ENCODE measurements around the gene ANKUB1. TPM values are rescaled to one million over a fixed set of nuclear protein-coding genes. Genes with fewer than 3 reads are reported as not detected.
A peak's percentile ranks its signal among the peaks of the same experiment; 100 is the strongest.

ANKUB1 gene
- total RNA-seq, 1 experiment from 2014 or later, result not detected

DNA sequence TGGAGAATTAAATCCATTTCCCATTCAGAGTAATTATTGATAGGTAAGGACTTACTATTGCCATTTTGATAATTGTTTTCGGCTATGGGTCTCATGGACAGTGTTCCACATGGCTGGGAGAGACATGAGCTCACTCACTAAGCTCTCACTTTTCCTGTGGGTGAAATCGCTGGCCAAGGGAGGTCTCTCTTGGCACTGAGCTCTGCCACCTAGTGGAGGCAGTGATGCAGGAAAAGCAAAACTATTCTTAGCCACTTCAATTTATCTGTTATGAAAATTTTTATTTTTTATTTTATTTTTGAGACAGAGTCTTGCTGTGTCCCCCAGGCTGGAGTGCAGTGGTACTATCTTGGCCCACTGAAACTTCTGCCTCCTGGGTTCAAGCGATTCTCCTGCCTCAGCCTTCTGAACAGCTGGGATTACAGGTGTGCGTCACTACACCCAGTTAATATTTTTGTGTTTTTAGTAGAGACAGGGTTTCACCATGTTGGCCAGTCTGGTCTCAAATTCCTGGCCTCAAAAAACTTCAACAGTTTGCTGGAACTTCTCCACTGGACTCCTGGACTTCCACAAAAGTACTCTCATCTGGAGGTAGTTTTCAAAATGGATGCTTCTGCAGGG, 16.0 kb upstream of the ANKUB1 start (continued):
- TF ChIP-seq, protein P1, sequence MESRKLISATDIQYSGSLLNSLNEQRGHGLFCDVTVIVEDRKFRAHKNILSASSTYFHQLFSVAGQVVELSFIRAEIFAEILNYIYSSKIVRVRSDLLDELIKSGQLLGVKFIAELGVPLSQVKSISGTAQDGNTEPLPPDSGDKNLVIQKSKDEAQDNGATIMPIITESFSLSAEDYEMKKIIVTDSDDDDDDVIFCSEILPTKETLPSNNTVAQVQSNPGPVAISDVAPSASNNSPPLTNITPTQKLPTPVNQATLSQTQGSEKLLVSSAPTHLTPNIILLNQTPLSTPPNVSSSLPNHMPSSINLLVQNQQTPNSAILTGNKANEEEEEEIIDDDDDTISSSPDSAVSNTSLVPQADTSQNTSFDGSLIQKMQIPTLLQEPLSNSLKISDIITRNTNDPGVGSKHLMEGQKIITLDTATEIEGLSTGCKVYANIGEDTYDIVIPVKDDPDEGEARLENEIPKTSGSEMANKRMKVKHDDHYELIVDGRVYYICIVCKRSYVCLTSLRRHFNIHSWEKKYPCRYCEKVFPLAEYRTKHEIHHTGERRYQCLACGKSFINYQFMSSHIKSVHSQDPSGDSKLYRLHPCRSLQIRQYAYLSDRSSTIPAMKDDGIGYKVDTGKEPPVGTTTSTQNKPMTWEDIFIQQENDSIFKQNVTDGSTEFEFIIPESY (IDR thresholded peaks at IDR 0.05; ENCODE audit: extremely low read depth, insufficient replicate concordance, low read length), result no peak
- TF ChIP-seq RAD21 (IDR thresholded peaks at IDR 0.05; ENCODE audit: low read depth), result peak; percentile 74

DNA sequence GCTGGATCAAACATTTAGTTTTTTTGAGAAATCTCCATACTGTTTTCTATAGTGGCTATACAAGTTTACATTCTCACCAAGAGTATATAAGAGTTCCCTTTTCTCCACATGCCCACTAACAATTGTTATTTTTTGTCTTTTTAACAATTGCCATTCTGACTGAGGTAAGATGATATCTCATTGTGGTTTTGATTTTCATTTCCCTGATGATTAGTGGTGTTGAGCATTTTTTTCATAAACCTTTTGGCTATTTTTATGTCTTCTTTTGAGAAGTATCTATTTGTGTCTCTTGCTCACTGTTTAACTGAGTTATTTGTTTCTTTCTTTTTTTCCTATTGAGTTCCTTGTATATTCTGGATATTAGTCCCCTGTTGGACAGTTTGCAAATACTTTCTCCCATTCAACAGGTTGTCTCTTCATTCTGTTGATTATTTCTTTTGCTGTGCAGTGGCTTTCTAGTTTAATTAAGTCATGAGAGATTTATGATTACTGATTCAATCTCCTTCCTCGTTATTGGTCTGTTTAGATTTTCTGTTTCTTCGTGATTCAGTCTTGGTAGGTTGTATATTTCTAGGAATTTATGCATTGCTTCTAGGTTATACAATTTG, 13.9 kb upstream of the ANKUB1 start:
- no TSS peak for BruUV-seq (replicated peaks)
- Histone ChIP-seq H3K36me3 (ENCODE audit: control insufficient read depth in 1 of 2, insufficient read depth in 2 of 2, low read length in 2 of 2) (no peaks in the 10 kb centered on the region), H3K4me3 (replicated peaks in 1 of 2; ENCODE audit: low read depth in 1 of 2, low read length in 2 of 2) (no peak overlapping the region), H4K20me1 (ENCODE audit: insufficient read depth) (no peaks in the 10 kb centered on the region), H2AFZ (ENCODE audit: low read depth, low read length, poor library complexity, severe bottlenecking) (peak overlapping the region; percentile 4), H3K79me2 (ENCODE audit: insufficient read depth, low read length) (no peaks in the 10 kb centered on the region), H3K9me2 (ENCODE audit: insufficient read depth) (no peaks in the 10 kb centered on the region), H3K4me2 (ENCODE audit: low read length) (no peak overlapping the region), H3K27ac (ENCODE audit: low read depth, low read length) (no peak overlapping the region), H3K4me1 (ENCODE audit: control insufficient read depth in 1 of 2, insufficient read depth in 2 of 2, low read length in 2 of 2) (peaks cover 8 to 28% of the 10 kb centered on the region in 2 experiments; a peak in 3 of 4 replicates), H3K9me3 (ENCODE audit: control insufficient read depth in 1 of 2, insufficient read depth in 1 of 2, low read depth in 1 of 2, low read length in 2 of 2) (no peaks in the 10 kb centered on the region), H3K27me3 (ENCODE audit: insufficient read depth, low read length) (no peaks in the 10 kb centered on the region), H3K9ac (ENCODE audit: low read length) (no peak overlapping the region)
- ChIA-PET CTCF (no interaction called here), RAD21 (ENCODE audit: low non-redundant PET in 1 of 2, low total read pairs in 2 of 2, uncharacterized antibody in 2 of 2, unreplicated experiment in 2 of 2) (no interaction called here), POLR2A (no interaction called here)
- TF ChIP-seq, protein P1 (IDR thresholded peaks at IDR 0.05; ENCODE audit: extremely low read depth, insufficient replicate concordance, low read length), result no peak
- TF ChIP-seq SRF (IDR thresholded peaks at IDR 0.05; ENCODE audit: low read depth) (no peak), ZFX (IDR thresholded peaks at IDR 0.05) (no peak), YY1 (IDR thresholded peaks at IDR 0.05; ENCODE audit: extremely low read depth, insufficient replicate concordance, low read depth, low read length) (no peak), EGR1 (IDR thresholded peaks at IDR 0.05; ENCODE audit: low read depth) (no peak), SIN3A (IDR thresholded peaks at IDR 0.05; ENCODE audit: low read depth) (no peak), TCF7L2 (IDR thresholded peaks at IDR 0.05; ENCODE audit: borderline replicate concordance, extremely low read depth, insufficient read depth, insufficient read length) (no peak), EZH2 (IDR thresholded peaks at IDR 0.05) (no peak), JUND (IDR thresholded peaks at IDR 0.05) (no peak), CEBPB (IDR thresholded peaks at IDR 0.05; ENCODE audit: low read depth) (no peak), RAD21 (IDR thresholded peaks at IDR 0.05; ENCODE audit: low read depth) (no peak)
- TF ChIP-seq, protein P2, sequence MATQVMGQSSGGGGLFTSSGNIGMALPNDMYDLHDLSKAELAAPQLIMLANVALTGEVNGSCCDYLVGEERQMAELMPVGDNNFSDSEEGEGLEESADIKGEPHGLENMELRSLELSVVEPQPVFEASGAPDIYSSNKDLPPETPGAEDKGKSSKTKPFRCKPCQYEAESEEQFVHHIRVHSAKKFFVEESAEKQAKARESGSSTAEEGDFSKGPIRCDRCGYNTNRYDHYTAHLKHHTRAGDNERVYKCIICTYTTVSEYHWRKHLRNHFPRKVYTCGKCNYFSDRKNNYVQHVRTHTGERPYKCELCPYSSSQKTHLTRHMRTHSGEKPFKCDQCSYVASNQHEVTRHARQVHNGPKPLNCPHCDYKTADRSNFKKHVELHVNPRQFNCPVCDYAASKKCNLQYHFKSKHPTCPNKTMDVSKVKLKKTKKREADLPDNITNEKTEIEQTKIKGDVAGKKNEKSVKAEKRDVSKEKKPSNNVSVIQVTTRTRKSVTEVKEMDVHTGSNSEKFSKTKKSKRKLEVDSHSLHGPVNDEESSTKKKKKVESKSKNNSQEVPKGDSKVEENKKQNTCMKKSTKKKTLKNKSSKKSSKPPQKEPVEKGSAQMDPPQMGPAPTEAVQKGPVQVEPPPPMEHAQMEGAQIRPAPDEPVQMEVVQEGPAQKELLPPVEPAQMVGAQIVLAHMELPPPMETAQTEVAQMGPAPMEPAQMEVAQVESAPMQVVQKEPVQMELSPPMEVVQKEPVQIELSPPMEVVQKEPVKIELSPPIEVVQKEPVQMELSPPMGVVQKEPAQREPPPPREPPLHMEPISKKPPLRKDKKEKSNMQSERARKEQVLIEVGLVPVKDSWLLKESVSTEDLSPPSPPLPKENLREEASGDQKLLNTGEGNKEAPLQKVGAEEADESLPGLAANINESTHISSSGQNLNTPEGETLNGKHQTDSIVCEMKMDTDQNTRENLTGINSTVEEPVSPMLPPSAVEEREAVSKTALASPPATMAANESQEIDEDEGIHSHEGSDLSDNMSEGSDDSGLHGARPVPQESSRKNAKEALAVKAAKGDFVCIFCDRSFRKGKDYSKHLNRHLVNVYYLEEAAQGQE (IDR thresholded peaks at IDR 0.05; ENCODE audit: low read depth), result no peak
- TF ChIP-seq, protein P3, sequence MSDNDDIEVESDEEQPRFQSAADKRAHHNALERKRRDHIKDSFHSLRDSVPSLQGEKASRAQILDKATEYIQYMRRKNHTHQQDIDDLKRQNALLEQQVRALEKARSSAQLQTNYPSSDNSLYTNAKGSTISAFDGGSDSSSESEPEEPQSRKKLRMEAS (IDR thresholded peaks at IDR 0.05), result no peak
- TF ChIP-seq, protein P4, sequence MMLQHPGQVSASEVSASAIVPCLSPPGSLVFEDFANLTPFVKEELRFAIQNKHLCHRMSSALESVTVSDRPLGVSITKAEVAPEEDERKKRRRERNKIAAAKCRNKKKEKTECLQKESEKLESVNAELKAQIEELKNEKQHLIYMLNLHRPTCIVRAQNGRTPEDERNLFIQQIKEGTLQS (IDR thresholded peaks at IDR 0.05), result no peak
- ATAC-seq (no peak), DNase-seq (ENCODE audit: low read depth, low spot score) (no peak)
- intact Hi-C loops (cut with micrococcal nuclease), result no loop called here

Data from HCT116 (cell line).